C4-2B (cell line): ENCODE results near the gene ALX4.

Source experiments
- ZFX ChIP-seq: fragments of 450-650 bp; IDR thresholded peaks from 2 replicates; pipeline ENCODE4 v1.6.1; 2017
- TF ChIP-seq, protein P1 (sequence below): fragments of 450-650 bp; conservative IDR thresholded peaks from 2 replicates; pipeline ENCODE4 v1.5.1; 2017; ENCODE audit warnings: mild to moderate bottlenecking

DNA sequence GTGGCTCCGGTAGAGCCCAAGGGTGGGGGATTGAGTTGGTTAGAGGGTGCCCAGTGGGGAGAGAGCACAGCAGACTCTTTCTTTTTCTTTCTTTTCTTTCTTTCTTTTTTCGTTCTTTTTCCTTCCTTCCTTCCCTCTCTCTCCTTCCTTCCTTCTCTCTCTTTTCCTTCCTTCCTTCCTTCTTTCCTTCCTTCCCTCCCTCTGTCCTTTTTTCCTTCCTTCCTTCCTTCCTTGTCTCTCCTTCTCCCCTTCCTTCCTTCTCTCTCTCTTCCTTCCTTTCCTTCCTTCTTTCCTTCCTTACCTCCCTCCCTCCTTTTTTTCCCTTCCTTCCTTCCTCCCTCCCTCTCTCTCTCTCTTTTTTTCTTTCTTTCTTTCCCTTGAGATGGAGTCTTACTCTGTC lies 4.8 kb upstream of the ALX4 start:
- TF ChIP-seq, protein P1, sequence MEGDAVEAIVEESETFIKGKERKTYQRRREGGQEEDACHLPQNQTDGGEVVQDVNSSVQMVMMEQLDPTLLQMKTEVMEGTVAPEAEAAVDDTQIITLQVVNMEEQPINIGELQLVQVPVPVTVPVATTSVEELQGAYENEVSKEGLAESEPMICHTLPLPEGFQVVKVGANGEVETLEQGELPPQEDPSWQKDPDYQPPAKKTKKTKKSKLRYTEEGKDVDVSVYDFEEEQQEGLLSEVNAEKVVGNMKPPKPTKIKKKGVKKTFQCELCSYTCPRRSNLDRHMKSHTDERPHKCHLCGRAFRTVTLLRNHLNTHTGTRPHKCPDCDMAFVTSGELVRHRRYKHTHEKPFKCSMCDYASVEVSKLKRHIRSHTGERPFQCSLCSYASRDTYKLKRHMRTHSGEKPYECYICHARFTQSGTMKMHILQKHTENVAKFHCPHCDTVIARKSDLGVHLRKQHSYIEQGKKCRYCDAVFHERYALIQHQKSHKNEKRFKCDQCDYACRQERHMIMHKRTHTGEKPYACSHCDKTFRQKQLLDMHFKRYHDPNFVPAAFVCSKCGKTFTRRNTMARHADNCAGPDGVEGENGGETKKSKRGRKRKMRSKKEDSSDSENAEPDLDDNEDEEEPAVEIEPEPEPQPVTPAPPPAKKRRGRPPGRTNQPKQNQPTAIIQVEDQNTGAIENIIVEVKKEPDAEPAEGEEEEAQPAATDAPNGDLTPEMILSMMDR, result no peak
- TF ChIP-seq ZFX, result no peak
